ENCODE data around the gene TNFAIP2.

- TF ChIP-seq CTCF (conservative IDR thresholded peaks at IDR 0.05; ENCODE audit: low read depth, low read length) (0 out of 2 replicates have a peak, but pooled peaks have one; percentile 8), POLR2A (IDR thresholded peaks at IDR 0.05; ENCODE audit: low read depth, low read length) (no peak), RAD21 (IDR thresholded peaks at IDR 0.05; ENCODE audit: low read length) (no peak), RFX5 (IDR thresholded peaks at IDR 0.05; ENCODE audit: low read depth, low read length) (no peak), SMC3 (IDR thresholded peaks at IDR 0.05; ENCODE audit: low read depth, low read length) (no peak), USF2 (IDR thresholded peaks at IDR 0.05; ENCODE audit: low read depth, low read length) (no peak), CEBPB (IDR thresholded peaks at IDR 0.05; ENCODE audit: low read depth, low read length) (no peak), NFE2L2 (IDR thresholded peaks at IDR 0.05; ENCODE audit: low read depth, low read length) (no peak), ELK1 (IDR thresholded peaks at IDR 0.05; ENCODE audit: borderline replicate concordance, low read depth, low read length) (no peak), BHLHE40 (IDR thresholded peaks at IDR 0.05; ENCODE audit: low read depth, low read length) (no peak), RCOR1 (IDR thresholded peaks at IDR 0.05; ENCODE audit: insufficient replicate concordance, low read length) (no peak)
Measured at GRCh38 chr14:103085106-103086091, 37.9 kb upstream of the TNFAIP2 start.

All from IMR-90 (cell line).